GM18519 (cell line): ENCODE measurements around the gene KCNK18.
A peak's percentile ranks its signal among the peaks of the same experiment; 100 is the strongest.

ENCODE experiments used
- ATAC-seq: cut with Tn5 transposase; IDR thresholded peaks from one replicate; pipeline ENCODE4 v1.9.1; 2021; ENCODE audit warnings: mild to moderate bottlenecking, moderate library complexity; ENCODE audit not compliant: unreplicated experiment, low FRiP score

KCNK18 gene

DNA sequence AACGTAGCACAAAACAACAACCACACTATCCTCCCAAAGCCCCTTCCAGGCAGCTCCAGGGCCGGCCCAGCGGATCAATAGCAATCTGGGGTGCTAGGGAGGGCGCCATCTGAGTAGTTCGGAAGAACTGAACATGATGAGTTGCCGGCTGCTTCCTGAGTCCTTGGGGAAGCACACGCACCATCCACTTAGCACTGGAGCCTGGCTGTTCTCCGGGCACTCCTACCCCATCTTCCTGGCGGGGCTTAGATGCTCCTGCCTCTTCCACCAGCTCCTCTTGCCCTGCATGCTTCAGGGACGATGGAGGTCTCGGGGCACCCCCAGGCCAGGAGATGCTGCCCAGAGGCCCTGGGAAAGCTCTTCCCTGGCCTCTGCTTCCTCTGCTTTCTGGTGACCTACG lies at the start of gene KCNK18:
TSS of gene KCNK18 (plus strand) at position 301 of the 400 bp plus-strand sequence. CDS start at position 301, 0 bp downstream.
- ATAC-seq: no peak

DNA sequence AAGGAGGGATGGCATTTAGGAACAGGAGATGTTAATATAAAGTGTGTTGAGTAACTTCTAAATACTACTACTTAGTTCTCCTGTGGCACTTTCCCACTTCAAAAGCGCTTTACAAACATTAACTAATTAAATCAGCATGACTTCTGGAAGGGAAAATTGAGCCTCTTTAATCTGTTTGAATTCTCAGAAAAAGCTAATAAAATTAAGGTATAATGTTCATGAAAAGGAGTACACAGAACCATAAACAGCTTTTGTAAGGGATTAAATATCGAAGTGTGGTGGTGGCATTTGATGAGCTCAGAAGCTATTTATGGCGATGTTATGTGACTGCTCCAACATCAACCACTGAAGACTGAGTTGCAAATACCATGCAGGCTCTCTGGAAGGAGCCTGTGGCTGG lies 49.0 kb upstream of the KCNK18 start:
- ATAC-seq: no peak

DNA sequence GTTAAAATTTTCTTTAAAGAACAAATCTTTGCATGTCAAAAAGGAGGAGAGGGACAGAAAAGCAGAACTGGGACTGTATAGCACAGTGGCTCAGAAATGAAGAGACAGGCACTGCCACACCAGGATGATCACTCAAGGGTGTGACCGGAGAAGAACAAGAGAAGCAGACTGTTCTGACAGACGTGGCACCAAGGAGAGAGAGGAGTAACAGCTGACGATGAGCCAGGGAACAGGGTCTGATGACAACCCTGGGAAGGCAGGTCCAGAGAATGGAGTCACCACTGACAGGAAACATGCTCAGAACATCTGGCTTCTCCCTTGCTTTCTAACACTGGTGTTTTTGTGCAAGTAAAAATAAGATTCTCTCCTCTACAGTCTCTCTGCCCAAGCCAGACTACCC lies 44.6 kb upstream of the KCNK18 start:
- no peak for ATAC-seq

DNA sequence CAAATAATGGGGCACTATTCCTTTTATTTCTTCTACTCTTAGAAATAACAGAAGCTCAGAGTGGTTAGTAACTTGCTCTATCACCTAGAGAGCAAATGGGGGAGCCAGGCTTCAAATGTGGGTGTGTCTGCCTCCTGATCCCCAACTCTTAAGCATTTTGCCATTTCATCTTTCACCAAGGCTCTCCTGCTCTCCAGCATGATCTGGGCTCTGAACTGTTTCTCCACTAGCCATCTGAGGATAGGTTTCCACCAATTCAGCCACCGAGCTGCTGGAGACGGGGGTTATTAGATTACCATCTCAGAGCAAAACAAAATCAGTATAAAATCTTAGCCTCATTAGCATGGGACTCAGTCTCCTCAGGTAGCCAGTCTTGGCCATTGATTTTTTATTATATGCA lies 39.0 kb upstream of the KCNK18 start:
- no peak for ATAC-seq

DNA sequence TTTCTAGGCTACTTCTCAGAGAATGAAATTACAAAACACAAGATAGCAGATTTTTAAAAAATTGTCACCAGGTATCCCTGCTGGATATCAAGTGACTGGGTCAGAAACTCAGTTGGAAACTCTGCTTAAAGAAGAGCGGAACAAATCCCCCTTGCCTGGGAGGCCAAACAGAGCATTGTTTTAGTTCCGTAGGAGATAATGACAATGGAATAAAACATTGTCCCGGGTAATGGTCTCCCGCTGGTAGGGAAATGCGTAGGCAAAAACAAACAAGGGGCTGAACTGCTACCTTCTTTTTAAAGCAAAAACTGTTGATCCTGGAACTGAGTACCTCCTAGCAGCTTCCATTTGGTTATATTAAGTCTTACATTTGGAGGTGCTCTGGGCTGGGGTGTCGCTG lies 37.9 kb upstream of the KCNK18 start:
- ATAC-seq: no peak

DNA sequence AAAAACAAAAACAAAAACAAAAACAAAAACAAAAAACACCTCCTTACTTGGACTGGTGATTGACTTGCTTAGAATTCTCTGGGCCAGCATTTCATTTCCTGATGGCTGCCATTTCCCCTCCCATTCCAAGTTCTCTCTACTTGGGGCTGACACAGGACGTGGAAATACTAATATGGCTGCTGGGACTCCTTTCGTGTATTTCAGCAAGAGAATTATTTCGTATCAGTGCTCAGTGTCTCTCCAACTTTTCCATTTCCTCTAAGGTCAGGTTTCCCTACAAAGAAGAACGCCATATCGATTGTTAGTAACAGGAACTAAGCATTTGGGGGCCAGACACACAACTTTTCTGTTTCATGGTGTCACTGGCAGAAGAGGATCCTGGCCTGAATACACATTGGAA lies 36.7 kb upstream of the KCNK18 start:
- ATAC-seq: no peak

DNA sequence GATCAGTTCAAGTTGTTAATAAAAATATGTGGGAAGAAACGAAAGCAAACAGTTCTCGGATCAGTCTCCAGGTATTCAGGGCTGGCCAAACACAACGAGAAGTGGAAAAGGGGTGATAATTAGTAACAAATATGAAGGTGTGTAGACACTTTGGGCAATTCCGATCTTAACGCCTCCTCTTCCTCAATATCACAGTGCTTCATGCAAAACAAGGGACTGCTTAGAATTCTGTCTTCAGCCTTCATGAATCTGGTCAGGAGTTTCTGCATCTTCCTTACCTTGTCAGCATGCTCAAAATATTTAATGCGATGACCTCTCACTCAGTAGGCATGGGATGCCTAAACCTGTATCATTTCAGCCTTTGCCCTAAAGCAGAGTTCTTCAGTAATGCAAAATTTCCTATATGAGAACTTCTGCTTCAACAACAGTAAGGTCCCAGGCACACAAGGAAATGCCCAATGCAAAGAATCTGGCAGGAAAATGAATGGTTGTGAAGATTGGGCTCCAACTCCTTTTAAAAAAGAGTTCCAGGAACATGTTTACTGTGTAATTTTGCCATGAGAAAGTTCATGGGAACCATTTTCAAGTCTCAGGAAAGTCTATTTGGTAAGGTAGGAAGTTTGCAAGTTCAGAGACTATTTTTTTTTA lies 35.8 kb upstream of the KCNK18 start:
- ATAC-seq: no peak

DNA sequence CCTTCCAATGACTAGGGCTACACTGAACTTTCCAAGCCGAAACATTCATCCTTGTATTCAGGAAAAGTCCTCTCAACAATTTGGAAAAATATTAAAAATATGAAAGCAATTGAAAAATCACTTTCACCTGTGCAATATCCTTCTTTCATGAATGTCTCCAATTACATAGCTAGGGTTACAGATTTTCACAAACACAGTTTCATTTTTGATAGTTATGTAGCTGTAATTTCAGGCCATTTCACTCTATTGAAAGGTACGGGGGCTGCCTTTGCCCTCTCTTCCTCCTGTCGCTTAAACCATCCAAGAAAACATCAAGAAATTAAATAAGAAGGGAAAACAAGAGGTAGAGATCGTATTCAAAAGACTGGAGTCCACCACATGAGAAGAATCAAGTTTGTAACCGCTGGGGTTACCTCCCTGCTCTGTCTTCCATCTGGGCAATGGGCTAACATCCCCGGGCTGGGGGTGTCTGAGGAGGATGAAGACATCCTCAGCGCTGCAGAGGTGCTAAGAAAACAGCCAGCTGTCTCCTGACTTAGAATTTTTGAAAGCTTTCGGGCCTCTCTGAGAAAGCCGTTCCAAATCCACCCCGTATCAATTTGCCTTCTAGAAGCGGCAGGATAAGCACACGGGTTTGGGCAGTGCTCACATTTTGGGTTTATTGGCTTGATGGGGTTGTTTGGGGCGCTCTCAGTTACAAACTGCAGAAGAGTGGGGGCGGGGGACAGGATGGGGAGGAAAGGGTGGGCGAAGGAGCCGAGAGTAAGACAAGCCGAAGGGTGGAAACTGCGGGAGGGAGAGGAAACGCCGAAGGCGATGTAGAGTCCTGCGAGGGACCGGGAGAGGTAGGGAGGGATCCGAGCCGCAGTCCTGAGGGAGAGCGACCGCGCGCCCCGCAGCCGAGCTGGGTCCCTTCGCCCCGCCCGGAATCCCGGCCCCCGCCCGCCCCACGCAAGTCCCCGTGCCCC lies 34.9 kb upstream of the KCNK18 start:
- no peak for ATAC-seq

DNA sequence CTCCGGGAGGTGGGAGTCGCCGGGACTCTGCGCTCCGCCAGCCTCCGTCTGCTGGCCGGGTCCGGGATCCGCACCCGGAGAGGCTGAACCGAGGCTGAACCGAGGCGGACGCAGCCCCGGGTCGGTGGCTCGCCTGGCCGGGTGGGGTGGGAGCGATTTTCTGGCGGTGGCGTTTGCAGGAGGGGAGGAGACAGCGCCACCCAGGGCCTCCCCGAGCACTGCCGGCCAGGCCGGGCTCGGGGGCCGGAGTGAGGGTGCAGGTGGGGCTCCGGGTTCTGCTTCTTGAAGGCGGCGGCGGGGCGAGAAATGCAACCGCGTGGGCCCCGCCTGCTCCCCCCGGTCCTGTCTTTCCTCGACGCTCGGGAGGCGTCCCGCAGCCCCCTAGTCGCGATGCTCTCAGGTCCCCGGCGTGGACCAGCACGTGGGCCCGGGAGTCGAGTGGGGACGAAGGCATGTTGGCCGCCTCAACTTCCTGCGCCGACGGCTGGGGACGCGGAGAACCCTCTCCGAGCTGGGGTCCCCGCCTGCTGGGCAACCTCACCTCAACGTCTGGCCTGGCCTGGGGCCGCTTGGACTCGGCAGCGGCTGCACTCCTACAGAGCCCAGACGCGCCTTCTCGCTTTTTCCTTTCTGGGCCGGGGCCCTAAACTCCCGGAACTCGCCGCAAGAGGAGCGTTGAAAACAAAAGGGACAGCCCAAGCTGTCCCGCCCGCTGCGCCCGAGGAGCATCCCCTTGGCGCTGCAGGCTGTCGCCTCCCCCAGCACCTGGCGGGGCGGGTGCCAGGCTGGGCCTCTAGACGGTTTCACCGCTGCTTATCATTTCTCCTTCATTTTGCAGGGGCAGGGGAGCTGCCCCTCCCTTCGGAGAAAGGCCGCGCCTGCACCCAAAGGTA lies 34.0 kb upstream of the KCNK18 start:
- no peak for ATAC-seq

DNA sequence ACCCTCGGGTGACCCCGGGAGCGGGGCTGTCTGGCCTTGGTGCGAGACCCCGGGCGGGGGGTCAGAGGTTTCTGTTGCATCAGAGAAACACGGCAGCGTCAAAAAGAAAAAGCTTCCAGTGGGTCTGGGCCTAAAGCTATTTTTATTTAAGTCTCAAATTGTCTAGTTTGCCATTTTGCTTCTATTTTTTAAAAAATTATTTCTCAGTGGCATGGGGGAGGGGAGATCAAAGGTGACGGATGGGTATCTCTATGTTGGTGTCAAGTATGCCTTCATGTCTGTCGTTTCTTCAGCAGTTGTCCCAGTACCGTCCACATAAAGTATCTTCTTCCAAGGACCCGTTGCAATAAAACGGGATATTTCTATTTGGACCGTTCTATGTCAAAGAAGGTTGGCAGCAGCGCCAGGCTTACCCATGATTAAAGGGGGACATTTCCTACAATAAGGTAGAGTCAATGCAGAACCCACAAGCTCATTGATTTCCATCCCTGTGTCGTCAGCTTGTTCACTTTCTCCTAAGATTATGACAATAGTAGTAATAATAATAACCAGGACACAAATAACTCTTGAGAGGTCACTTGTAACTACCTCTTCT lies 33.2 kb upstream of the KCNK18 start:
- ATAC-seq: no peak

DNA sequence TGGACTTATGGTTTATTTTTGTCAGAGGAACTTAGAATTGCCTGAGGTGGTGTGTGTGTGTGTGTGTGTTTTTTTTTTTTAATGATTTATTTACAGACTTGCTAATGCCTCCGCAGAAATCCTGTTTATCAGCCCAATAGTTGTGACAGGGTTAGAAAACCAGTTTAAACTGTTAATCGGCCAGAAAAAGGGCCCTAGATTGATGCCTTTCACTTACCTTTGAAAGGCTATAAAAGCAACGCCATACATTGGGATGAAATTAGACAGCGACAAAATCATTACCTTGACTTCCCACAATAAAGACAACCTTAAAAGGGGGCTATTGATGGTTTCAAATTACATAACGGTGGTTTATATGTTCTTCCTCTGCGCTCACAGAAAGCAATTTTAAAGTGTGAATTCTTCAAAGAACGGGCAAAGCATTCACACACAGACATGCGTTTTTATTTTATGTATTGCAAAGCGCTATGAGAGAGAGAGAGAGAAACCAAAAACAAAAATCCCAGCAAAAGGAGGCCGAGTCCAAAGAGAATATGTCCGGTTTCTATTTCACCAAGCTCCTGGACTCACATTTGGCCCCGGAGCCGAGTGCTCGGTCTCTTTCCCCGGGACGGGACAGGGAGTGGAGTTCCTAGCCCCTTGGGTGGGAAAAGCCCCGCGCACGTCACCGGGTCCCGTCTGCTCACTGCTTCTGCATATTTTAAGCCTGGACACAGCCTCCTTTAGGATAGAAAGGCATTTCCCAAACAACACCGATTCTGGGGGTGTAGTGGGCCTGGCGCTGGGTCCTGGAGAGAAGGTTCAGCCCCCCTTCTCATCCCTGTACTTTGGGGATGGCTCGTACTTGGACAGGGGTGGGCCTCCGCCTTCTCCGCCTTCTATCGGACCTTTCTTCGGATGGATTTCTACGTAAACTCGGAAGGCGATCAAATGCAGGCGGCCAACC lies 32.4 kb upstream of the KCNK18 start:
- no peak for ATAC-seq

DNA sequence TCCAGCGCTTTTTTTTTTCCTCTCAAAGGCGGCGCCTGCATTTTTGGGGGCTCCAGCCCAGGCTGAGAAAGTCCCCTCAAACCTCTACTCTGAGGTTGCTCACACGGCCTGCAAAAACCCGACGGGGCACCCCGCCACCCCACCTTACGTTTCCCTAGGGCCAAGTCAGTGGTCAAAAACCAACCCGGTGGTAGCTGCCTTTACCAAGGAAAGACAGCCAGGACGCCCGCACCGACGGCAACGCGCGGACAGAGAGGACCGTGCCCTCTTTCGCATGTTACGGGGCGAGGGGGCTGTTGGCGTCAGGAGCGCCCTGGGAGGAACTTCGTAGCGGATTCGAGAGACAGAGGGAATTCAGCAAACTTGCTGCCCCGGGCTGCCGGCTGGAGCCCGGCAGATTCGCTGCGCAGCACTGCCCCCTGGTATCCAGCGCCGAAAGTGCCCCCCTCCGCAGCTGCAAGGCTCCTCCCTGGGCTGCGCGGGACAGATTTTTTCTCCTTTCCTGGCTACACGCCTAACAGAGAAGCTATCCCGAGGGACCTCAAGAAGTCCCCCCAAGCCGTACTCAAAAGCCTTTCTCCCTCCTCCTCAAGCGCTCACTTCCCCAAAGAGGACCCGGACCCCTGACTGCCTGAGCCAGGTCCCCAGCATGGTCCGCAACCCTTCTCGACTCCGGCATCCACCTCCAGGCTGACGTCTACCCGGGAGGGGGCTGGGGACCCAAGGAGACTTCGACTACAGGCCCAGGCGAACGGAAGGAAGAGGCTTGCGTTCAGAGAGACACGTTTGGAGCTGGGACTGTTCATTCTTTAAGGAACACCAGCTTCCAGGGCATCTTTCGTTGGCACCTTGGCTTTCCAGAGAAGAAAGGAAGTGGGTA lies 31.5 kb upstream of the KCNK18 start:
- ATAC-seq: no peak

DNA sequence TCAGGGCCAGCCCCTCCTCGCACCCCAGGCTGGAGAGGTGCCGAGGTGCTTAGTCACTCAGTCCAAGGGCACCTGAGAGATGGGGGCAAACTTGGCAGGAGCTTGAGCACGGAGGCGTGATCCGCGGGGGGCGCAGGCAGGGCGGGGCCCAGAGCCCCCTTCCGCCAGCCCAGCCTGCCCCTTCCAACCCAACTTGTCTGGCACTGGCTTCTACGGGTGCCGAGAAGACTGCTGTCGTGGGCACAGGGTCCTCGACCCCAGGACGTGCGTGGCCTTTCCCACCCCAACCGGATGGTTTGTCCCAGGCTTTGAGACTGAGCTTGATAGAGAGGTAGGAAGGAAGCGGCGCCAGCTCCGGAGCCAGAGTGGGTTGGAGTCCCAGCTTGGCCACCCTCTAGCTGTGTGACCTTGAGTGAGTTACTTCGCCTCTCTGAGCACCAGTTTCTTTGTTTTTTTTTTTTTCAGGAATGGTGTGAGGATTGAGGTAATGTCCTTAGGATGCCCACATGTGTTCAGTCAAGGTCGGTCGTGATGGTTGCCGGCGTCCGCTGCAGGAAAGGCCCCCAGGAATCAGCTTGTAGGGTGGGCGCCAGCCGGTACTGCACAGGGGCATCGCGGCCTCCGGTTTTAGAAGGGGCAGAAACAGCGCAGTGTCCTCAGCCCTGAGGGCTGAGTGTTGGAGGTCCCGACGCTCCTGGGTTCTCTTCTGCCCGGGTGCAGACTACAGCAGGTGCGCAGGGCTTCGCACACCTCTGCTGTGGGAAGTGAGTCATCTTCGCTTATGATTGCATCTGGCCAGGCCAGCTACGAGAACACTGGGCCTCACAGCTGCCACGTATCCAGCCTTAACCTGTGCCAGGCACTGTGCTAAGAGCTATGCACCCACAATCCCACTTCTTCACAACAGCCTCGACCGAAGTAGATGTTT lies 30.6 kb upstream of the KCNK18 start:
- no peak for ATAC-seq

DNA sequence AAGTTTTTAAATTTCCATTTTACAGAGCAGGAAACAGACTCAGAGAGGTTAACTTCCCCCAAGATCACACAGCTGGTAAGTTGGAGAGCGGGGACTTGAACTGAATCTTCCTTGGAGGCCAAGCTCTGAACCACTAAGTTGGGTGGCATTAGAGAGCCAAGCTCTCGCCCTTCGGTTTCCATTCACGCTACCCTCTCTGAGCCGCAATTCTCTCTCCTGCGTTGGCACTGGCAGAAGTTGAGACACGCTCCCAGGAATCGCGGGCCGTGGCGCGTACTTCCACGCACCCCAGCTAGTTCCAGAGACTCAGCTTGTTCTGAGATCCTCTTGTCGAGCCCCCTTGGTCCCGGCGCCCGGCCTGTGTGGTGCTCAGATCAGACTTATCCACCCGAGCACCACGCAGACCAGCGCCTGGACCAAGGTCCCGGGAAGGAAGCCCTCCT lies 29.9 kb upstream of the KCNK18 start:
- no peak for ATAC-seq

DNA sequence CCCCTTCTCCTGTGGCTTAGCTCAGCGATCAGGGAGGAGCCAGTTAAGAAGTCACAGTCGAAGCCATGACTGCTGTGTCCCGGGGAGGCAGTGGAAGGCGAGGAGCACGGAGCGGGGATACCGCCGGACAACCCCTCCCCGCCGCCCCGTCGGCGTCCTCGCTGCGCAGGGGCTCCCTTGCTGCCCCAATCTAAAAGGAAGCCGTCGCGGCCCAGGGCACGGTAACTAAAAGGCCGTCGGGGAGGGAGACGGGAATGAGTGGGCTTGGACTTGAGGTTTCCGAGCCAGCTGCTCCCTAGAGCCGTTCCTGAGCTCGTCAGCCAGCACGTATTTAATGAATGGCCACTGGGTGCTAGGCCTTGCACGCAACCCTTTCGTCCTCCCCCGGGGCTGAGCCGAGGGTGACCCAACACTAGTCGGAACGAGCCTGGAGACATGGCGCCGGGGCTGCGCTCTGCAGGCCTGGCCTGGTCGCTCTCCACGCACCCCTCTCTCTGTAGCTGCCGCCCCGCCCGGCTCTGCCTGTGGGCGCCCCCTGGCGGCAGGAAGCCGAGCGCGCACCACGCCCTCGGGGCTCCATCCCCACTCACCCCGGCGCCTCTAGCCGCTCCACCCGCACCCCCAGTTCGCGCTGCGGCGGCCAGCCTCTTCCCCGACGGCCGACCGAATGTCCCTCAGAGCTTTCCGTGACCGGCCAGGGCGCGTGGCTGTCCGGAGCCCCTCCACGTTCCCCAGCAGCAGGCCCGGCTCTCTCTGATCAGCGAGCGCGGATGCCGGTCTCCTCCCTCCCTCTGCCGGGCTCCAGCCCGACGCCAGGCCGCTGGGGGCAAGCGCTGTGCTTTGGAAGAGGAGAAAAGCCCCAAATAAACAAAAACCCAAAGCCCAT lies 29.3 kb upstream of the KCNK18 start:
- peak; percentile 98 for ATAC-seq

DNA sequence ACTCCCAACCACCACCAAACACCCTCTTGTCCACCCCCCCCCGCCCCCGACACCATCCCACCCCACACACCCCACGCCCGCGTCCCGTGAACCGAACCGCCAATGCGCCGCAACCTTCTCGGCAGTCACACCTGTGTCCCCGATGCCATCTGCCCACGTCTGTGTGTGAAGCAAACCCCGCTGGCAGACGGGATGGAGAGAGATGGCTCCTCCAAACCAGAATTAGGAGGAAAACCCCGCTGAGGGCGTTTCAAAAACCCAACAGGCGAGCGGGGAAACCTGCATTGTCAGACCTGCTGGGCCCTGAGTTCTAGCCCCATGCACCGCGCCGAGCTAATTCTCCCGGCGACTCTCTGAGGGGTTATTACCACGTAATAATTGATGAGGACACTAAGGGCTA lies 28.6 kb upstream of the KCNK18 start:
- no peak for ATAC-seq
